Stimulated activated CD8-positive, alpha-beta memory T cell treated with anti-CD3 and anti-CD28 coated beads, Interleukin-12 subunit alpha, Interleukin-12 subunit beta, amount 100 ng/mL, for 4 hours (primary cell): Measurements from ENCODE around the gene GTF2H2.
"Not testable (repeated sequence)": the region's sequence is repeated elsewhere in the genome, so short reads cannot be mapped to it uniquely, and the experiment has no call there.

Experiments used
- DNase-seq: peaks from one replicate; pipeline ENCODE4 v3.0.0-alpha.2; 2020; ENCODE audit warnings: low read depth

The GTF2H2 gene

DNA sequence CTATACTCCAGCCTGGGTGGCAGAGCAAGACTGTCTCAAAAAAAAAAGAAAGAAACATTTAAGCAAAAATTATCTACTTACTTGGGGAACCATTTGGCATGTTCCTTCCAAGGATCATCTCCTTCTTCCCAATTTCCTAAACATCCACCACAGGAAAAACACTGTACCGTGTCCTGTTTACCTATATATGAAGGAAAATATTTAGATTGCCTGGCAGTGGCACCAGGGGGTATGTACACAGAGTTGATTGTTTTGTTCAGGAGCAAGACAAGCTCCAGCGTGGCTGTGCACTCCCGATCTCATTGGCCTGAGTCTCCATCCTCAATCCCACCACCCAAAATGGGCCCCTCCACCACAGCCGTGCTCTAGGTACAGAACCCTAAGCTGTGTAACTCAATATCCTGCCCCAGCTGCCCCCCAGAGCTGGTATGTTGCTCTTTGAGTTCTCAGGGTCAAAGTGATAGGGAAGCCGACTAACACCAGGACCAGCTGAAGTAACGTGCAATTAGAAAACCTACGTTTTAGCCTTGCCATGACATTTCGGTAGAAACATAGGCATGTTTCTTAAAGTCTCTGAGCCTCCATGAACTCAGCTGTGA lies 56.2 kb downstream of the GTF2H2 start:
- DNase-seq, result no peak

DNA sequence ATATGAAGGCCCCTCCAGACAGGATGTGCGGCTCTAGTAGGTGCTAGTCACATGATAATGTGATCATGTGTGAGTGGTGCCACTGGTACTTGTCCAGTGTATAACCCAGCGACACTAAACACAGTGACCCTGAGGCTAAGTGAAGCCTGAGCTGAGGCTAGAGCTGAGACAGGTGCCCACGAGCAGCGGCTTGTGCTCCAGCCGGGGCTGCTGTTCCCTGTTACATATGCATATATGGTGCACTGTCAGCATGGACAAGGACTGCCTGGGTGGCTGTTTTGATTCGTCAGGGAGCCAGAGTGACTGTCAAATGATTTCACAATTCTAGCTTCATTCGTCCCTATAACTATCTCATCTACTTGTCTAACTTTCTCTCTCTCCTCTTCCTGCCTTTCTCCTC lies 60.5 kb downstream of the GTF2H2 start:
- not testable (repeated sequence) for DNase-seq
